ENCODE measurements around the gene MORN4.
"Not testable (repeated sequence)": the region's sequence is repeated elsewhere in the genome, so short reads cannot be mapped to it uniquely, and the experiment has no call there.

Gene MORN4

GRCh38 chr10:97583476-97583875 lies 49.8 kb downstream of the MORN4 start:
- no peak overlapping the region for H3K4me3 ChIP-seq (ENCODE audit: low read depth, low read length)
- DNase-seq (ENCODE audit: low read depth, low spot score), result no peak
- no peak for TF ChIP-seq CTCF (IDR thresholded peaks at IDR 0.05; ENCODE audit: low read depth, low read length)

GRCh38 chr10:97582169-97582568 lies 51.1 kb downstream of the MORN4 start:
- H3K4me3 ChIP-seq (ENCODE audit: low read depth, low read length), result no peak overlapping the region
- no peak for DNase-seq (ENCODE audit: low read depth, low spot score)
- in situ Hi-C loops (cut with HindIII; ENCODE audit: low sequenced_read_pairs), result no loop called here

More at GRCh38 chr10:97583476-97583875, 49.8 kb downstream of the MORN4 start:
- in situ Hi-C loops (cut with HindIII; ENCODE audit: low sequenced_read_pairs), result no loop called here

GRCh38 chr10:97580421-97581367 lies 52.6 kb downstream of the MORN4 start:
- no peak overlapping the region for H3K4me3 ChIP-seq (ENCODE audit: low read depth, low read length)
- TF ChIP-seq CTCF (IDR thresholded peaks at IDR 0.05; ENCODE audit: low read depth, low read length), result no peak
- DNase-seq (ENCODE audit: low read depth, low spot score), result no peak
- in situ Hi-C loops (cut with HindIII; ENCODE audit: low sequenced_read_pairs), result no loop called here

More at GRCh38 chr10:97582169-97582568, 51.1 kb downstream of the MORN4 start:
- no peak for TF ChIP-seq CTCF (IDR thresholded peaks at IDR 0.05; ENCODE audit: low read depth, low read length)

GRCh38 chr10:97578171-97578844 lies 55.0 kb downstream of the MORN4 start:
- H3K4me3 ChIP-seq (ENCODE audit: low read depth, low read length), result peak overlapping the region; percentile 17
- DNase-seq (ENCODE audit: low read depth, low spot score), result no peak
- in situ Hi-C loops (cut with HindIII; ENCODE audit: low sequenced_read_pairs), result no loop called here
- no peak for TF ChIP-seq CTCF (IDR thresholded peaks at IDR 0.05; ENCODE audit: low read depth, low read length)

- in situ Hi-C loops (cut with HindIII; ENCODE audit: low sequenced_read_pairs), result no loop called here
- H3K4me3 ChIP-seq (ENCODE audit: low read depth, low read length), result no peak overlapping the region
- no peak for DNase-seq (ENCODE audit: low read depth, low spot score)
- no peak for TF ChIP-seq CTCF (IDR thresholded peaks at IDR 0.05; ENCODE audit: low read depth, low read length)
Observed at GRCh38 chr10:97577701-97578100, 55.6 kb downstream of the MORN4 start.

GRCh38 chr10:97576487-97576886 lies 56.8 kb downstream of the MORN4 start:
- in situ Hi-C loops (cut with HindIII; ENCODE audit: low sequenced_read_pairs); DNase-seq (ENCODE audit: low read depth, low spot score); H3K4me3 ChIP-seq (ENCODE audit: low read depth, low read length): not testable (repeated sequence)
